Ovary (tissue), 9 donors: ENCODE data around the gene GTF3C2. TPM values are rescaled to one million over a fixed set of nuclear protein-coding genes. Genes with fewer than 3 reads are reported as not detected.
"Not testable (repeated sequence)": the region's sequence is repeated elsewhere in the genome, so short reads cannot be mapped to it uniquely, and the experiment has no call there.

Source experiments
- DNase-seq, 5 donors: peaks; one replicate each; pipeline ENCODE4 v3.0.0-alpha.2; 2019 to 2020
- H3K27ac ChIP-seq, 2 donors: fragments of 200-600 bp; one replicate each; pipeline versions ENCODE4 v1.5.1 to v1.8.0; 2019 to 2022
- H3K27me3 ChIP-seq: fragments of 200-600 bp; one replicate; pipeline ENCODE4 v1.8.0; 2022
- H3K36me3 ChIP-seq: fragments of 200-600 bp; sonication (generic); one replicate; pipeline ENCODE4 v1.5.1; 2019
- H3K4me1 ChIP-seq: one replicate; pipeline ENCODE4 v1.8.1; 2013; ENCODE audit warnings: mild to moderate bottlenecking, moderate library complexity; ENCODE audit not compliant: insufficient read depth
- H3K4me3 ChIP-seq: fragments of 200-600 bp; sonication (generic); one replicate; pipeline ENCODE4 v1.5.1; 2017
- H3K9me3 ChIP-seq, 2 donors: fragments of 200-600 bp in 1 of 2; sonication (generic) in 1 of 2; one replicate each; pipeline versions ENCODE4 v1.5.1 to v1.8.1; 2013 to 2019; ENCODE audit warnings: mild to moderate bottlenecking in 1 of 2, moderate library complexity in 1 of 2
- EP300 ChIP-seq: sonication (generic); formaldehyde crosslinking; IDR thresholded peaks from one replicate; pipeline ENCODE4 v1.6.1; 2017; ENCODE audit warnings: antibody characterized with exemption
- POLR2A ChIP-seq: fragments of 450-650 bp; IDR thresholded peaks from one replicate; pipeline ENCODE4 v1.6.1; 2017; ENCODE audit warnings: antibody characterized with exemption, mild to moderate bottlenecking, moderate library complexity
- WGBS, 3 donors: extraction: QIAGEN DNeasy Blood & Tissue Kit in 1 of 3; methylation state at CpG; one replicate each; pipeline versions ENCODE4 v1.1.5 to v1.1.7; 2013 to 2017; 5-methylcytosine and 5-hydroxymethylcytosine counted together
- intact Hi-C, 4 donors: fragments of 100-400 bp; cut with DNase I; formaldehyde crosslinking; loops; one replicate each; pipeline versions ENCODE4 v1.11.0 to v1.15.1; 2022 to 2023
- polyA plus RNA-seq, 2 donors: library from polyadenylated mRNA; stranded (reverse); fragments of 200-250 nt in 1 of 2; fragments of 350-450 nt in 1 of 2; fragmentation: Illumina TruSeq in 1 of 2; extraction: RNeasy Lipid Tissue Mini Kit (QIAGEN cat#74804) in 1 of 2; gene quantifications; one replicate each; pipeline ENCODE4 v1.2.3, GENCODE V29; 2013 to 2014
- total RNA-seq, 7 donors: library from RNA; depleted of rRNA in 2 of 7; stranded (reverse); fragments of >200 nt in 2 of 7; fragmentation: NEBNext Ultra II Directional in 3 of 7; extraction: Animal tissue kit (Norgen Biotek cat#: 25700) in 3 of 7; gene quantifications; one replicate each; pipeline versions ENCODE4 v1.1.0 to v1.2.4, GENCODE V29; 2016 to 2023
- TF ChIP-seq, protein P1 (sequence below), 3 donors: fragments of 450-650 bp in 2 of 3; fragments of 200-600 bp in 1 of 3; IDR thresholded peaks; one replicate each; pipeline versions ENCODE4 v1.5.1 to v1.8.0; 2016 to 2022; ENCODE audit warnings: antibody characterized with exemption in 3 of 3, mild to moderate bottlenecking in 1 of 3
- donor health status: DM: no; HTN: no; CAD: no; lungs with moderate emphysema.
- donor health status: DM: no; HTN: no; CAD: no.
- donor health status: Bipolar disorder and iron deficiency.
- donor health status: DM: yes; HTN: yes; CAD: no.
- donor health status: DM: no; HTN: no; CAD: no.
- donor health status: DM: yes; HTN: yes; CAD: no.

Gene GTF3C2
- total and polyA plus RNA-seq, 9 donors: 26.8 to 57.7 (median 45.8) TPM

DNA sequence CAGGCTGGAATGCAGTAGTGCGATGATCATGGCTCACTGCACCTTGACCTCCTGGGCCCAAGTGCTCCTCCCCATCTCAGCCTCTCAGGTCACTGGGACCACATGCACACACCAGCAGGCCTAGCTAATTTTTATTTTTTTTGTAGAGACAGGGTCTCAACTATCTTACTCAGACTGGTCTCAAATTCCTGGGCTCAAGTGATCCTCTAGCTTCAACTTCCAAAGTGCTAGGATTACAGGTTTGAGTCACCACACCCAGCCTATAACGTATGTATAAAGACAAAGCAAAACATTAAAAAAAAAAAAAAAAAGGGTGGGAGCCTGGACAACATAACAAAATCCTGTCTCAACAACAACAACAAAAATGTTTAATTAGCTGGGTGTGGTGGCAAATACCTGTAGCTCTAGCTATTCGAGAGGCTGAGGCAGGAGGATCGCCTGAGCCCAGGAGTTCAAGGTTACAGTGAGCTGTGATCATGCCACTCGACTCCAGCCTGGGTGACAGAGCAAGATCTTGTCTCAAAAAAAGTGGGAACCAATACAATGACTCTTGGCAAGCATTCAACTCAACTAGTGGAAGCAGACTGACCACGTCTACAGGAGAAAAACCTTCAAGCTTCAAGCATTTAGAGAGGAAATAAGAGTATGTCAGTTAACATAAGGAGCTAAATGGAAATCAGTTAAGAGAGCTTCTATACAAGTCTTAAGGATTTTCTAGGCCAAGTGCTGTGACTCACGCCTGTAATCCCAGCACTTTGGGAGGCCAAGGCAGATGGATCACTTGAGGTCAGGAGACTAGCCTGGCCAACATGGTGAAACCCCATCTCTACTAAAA is 2.6 kb downstream of the GTF3C2 start:
- DNase-seq: no peak
- intact Hi-C loops: no loop called here

DNA sequence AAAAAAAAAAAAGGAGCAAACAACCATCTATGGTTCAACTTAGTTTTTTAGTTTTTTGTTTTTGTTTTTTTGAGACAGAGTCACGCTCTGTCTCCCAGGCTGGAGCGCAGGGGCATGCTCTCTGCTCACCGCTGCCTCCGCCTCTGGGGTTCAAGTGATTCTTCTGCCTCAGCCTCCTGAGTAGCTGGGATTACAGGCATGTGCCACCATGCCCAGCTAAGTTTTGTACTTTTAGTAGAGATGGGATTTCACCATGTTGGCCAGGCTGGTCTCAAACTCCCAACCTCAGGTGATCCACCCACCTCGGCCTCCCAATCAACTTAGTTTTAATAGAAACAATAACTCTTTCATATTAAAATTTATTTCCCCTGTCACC is 3.2 kb downstream of the GTF3C2 start:
- H3K27me3 ChIP-seq, H3K4me3 ChIP-seq, DNase-seq, intact Hi-C loops, H3K9me3 ChIP-seq, H3K36me3 ChIP-seq, H3K4me1 ChIP-seq, H3K27ac ChIP-seq: not testable (repeated sequence)
- WGBS, 3 donors: 94 to 97% (median 96%) methylated on average over 5 of the region's 5 CpGs

More for the DNA sequence above, 2.6 kb downstream of the GTF3C2 start:
- Histone ChIP-seq H3K4me3 (no peak overlapping the region), H3K36me3 (no peaks in the 10 kb centered on the region), H3K4me1 (peaks cover 7% of the 10 kb centered on the region), H3K27me3 (no peaks in the 10 kb centered on the region), H3K27ac (no peak overlapping the region), H3K9me3 (no peaks in the 10 kb centered on the region)
- 69 to 74% (median 71%) methylated on average over 7 of the region's 7 CpGs for WGBS, 3 donors
- TF ChIP-seq EP300 (no peak), POLR2A (no peak)
- TF ChIP-seq, protein P1, sequence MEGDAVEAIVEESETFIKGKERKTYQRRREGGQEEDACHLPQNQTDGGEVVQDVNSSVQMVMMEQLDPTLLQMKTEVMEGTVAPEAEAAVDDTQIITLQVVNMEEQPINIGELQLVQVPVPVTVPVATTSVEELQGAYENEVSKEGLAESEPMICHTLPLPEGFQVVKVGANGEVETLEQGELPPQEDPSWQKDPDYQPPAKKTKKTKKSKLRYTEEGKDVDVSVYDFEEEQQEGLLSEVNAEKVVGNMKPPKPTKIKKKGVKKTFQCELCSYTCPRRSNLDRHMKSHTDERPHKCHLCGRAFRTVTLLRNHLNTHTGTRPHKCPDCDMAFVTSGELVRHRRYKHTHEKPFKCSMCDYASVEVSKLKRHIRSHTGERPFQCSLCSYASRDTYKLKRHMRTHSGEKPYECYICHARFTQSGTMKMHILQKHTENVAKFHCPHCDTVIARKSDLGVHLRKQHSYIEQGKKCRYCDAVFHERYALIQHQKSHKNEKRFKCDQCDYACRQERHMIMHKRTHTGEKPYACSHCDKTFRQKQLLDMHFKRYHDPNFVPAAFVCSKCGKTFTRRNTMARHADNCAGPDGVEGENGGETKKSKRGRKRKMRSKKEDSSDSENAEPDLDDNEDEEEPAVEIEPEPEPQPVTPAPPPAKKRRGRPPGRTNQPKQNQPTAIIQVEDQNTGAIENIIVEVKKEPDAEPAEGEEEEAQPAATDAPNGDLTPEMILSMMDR (IDR thresholded peaks at IDR 0.05): no peak

DNA sequence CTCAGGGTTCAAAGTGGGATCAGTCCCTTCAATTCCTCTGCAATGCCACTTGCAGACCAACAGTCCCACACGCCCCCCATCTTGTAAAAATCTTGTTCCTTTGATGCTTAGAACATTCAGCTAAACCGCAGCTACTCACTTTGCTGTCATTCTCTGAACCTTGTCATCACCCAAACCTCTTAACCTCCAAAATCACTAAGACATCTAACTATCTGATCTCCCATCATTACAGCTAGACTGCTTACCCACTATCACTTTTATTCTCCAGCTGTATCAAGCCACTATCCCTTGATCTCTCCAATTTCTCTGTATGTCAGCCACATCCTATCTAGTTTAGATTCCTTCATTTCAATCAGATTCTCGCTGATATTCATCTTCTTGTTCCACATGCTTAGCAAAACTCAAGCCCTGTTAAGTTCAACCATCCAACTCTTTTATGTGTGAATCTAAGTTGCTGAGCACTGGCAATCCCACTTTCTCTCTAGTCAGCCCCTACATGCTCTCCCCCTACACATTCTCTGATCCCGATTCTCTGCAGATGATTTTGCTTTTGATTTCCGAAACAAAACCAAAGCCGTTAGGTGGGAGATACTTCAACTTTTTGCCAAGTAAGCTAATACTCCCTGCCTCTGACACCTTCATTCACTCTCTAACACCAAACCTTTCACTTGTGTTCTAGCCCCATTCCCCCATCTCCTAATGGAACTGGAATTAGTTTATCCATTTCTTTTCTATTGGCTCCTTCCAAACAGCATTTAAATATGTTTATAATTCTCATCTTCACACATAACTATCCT is 4.6 kb downstream of the GTF3C2 start:
- no peak for TF ChIP-seq EP300
- TF ChIP-seq, protein P1 (IDR thresholded peaks at IDR 0.05): no peak
- TF ChIP-seq POLR2A: no peak
- Histone ChIP-seq H3K36me3 (no peaks in the 10 kb centered on the region), H3K27ac (no peak overlapping the region), H3K9me3 (no peaks in the 10 kb centered on the region), H3K4me1 (peaks cover 2% of the 10 kb centered on the region), H3K27me3 (no peaks in the 10 kb centered on the region), H3K4me3 (no peak overlapping the region)
- intact Hi-C loops: no loop called here
- DNase-seq: no peak
- WGBS, 3 donors: 69 to 72% (median 72%) methylated on average over 6 of the region's 6 CpGs

DNA sequence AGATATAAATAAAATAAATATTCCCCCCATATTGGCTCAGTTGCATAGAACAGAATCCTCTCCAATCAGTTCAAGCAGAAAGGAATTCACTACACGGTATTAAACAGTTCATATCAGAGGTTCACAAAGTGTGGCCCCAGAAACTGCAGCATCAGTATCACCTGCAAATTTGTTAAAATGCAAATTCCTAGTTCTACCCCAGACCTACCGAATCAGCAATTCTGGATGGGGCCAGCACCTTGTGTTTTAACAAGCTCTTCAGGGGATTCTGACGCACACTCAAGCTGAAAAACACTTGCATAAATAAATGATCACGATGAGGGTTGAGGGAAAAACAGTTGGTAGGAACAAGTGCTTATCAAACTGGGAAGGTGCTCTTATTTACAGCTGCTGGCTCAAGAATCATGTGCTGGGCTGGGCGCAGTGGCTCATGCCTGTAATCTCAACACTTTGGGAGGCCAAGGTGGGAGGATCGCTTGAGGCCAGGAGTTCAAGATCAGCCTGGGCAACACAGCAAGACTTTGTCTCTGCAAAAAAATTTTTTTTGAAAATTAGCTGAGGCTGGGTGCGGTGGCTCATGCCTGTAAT is 6.4 kb downstream of the GTF3C2 start:
- 66 to 75% (median 67%) methylated on average over 7 of the region's 7 CpGs for WGBS, 3 donors
- H3K27ac ChIP-seq: no peak overlapping the region
- H3K9me3 ChIP-seq: no peaks in the 10 kb centered on the region
- no peak for DNase-seq
- TF ChIP-seq POLR2A: no peak
- TF ChIP-seq, protein P1 (IDR thresholded peaks at IDR 0.05): no peak
- no peak for TF ChIP-seq EP300
- intact Hi-C loops: no loop called here
- H3K4me3 ChIP-seq: no peak overlapping the region
- no peaks in the 10 kb centered on the region for H3K27me3 ChIP-seq
- no peaks in the 10 kb centered on the region for H3K36me3 ChIP-seq
- H3K4me1 ChIP-seq: no peaks in the 10 kb centered on the region
